Mesodermal cell (in vitro differentiated cells): ENCODE measurements around the gene EGFLAM.

Source experiments
- H3K27ac ChIP-seq: 2 replicates; pipeline ENCODE4 v1.7.0; 2013; ENCODE audit warnings: mild to moderate bottlenecking, low read depth, low read length, moderate library complexity; ENCODE audit not compliant: severe bottlenecking
- H3K36me3 ChIP-seq: 2 replicates; pipeline ENCODE4 v1.7.1; 2013; ENCODE audit warnings: mild to moderate bottlenecking, low read length, moderate library complexity; ENCODE audit not compliant: control insufficient read depth, insufficient read depth
- H3K4me1 ChIP-seq: one replicate; pipeline ENCODE4 v1.7.1; 2013; ENCODE audit warnings: mild to moderate bottlenecking, low read length; ENCODE audit not compliant: insufficient read depth, control insufficient read depth, poor library complexity, severe bottlenecking
- H3K4me3 ChIP-seq: 2 replicates; pipeline ENCODE4 v1.7.0; 2013; ENCODE audit warnings: low read length, control low read depth, mild to moderate bottlenecking; ENCODE audit not compliant: insufficient read depth, poor library complexity, severe bottlenecking; ENCODE audit errors: extremely low read depth
- H3K9me3 ChIP-seq: 2 replicates; pipeline ENCODE4 v1.7.1; 2013; ENCODE audit warnings: mild to moderate bottlenecking, low read length, moderate library complexity; ENCODE audit not compliant: control insufficient read depth
- WGBS, 2 experiments: methylation state at CpG; one replicate each; pipeline ENCODE4 v1.1.5; 2013; ENCODE audit warnings: missing lambda C conversion rate in 2 of 2; ENCODE audit not compliant: insufficient coverage in 2 of 2; 5-methylcytosine and 5-hydroxymethylcytosine counted together

EGFLAM gene

GRCh38 chr5:38426986-38427950, 168.9 kb downstream of the EGFLAM start:
- H3K9me3 ChIP-seq, result no peaks in the 10 kb centered on the region

GRCh38 chr5:38431242-38431853, 173.0 kb downstream of the EGFLAM start:
- Histone ChIP-seq H3K27ac (no peak overlapping the region), H3K4me3 (no peak overlapping the region), H3K36me3 (no peaks in the 10 kb centered on the region), H3K9me3 (no peaks in the 10 kb centered on the region), H3K4me1 (peaks cover 29% of the 10 kb centered on the region)
- no CpG with 5 or more reads among the region's 1 CpG for WGBS, 2 experiments

More at GRCh38 chr5:38426986-38427950, 168.9 kb downstream of the EGFLAM start:
- H3K4me3 ChIP-seq, result no peak overlapping the region
- peaks cover 22% of the 10 kb centered on the region for H3K4me1 ChIP-seq
- no peaks in the 10 kb centered on the region for H3K36me3 ChIP-seq
- WGBS, 2 experiments, result 93 to 95% methylated on average over 7 of the region's 9 CpGs
- no peak overlapping the region for H3K27ac ChIP-seq

GRCh38 chr5:38433160-38433861, 175.0 kb downstream of the EGFLAM start:
- peaks cover 17% of the 10 kb centered on the region for H3K4me1 ChIP-seq
- WGBS, 2 experiments, result 74 to 77% methylated on average over 4 of the region's 6 CpGs
- no peaks in the 10 kb centered on the region for H3K9me3 ChIP-seq
- H3K4me3 ChIP-seq, result no peak overlapping the region
- no peak overlapping the region for H3K27ac ChIP-seq
- H3K36me3 ChIP-seq, result no peaks in the 10 kb centered on the region

GRCh38 chr5:38434966-38435705, 176.8 kb downstream of the EGFLAM start:
- no peak overlapping the region for H3K4me3 ChIP-seq
- H3K4me1 ChIP-seq, result peaks cover 10% of the 10 kb centered on the region
- no peak overlapping the region for H3K27ac ChIP-seq
- no peaks in the 10 kb centered on the region for H3K9me3 ChIP-seq
- H3K36me3 ChIP-seq, result no peaks in the 10 kb centered on the region
- 100% methylated on average over 3 to 4 of the region's 7 CpGs for WGBS, 2 experiments

- H3K4me1 ChIP-seq, result peaks cover 4% of the 10 kb centered on the region
- no peaks in the 10 kb centered on the region for H3K9me3 ChIP-seq
- no peak overlapping the region for H3K27ac ChIP-seq
- H3K4me3 ChIP-seq, result no peak overlapping the region
- no peaks in the 10 kb centered on the region for H3K36me3 ChIP-seq
- 83% methylated on average over 1 of the region's 1 CpG; no CpG with 5 or more reads in 1 of the 2 experiments for WGBS, 2 experiments
Measured at GRCh38 chr5:38438757-38439156, 180.4 kb downstream of the EGFLAM start.

- Histone ChIP-seq H3K9me3 (no peaks in the 10 kb centered on the region), H3K27ac (no peak overlapping the region), H3K36me3 (no peaks in the 10 kb centered on the region), H3K4me1 (no peaks in the 10 kb centered on the region), H3K4me3 (no peak overlapping the region)
- 0 to 6% methylated on average over 3 to 5 of the region's 9 CpGs for WGBS, 2 experiments
Measured at GRCh38 chr5:38441453-38442246, 183.3 kb downstream of the EGFLAM start.

GRCh38 chr5:38442247-38442573, 183.9 kb downstream of the EGFLAM start:
- Histone ChIP-seq H3K27ac (no peak overlapping the region), H3K4me3 (no peak overlapping the region), H3K4me1 (no peaks in the 10 kb centered on the region), H3K9me3 (no peaks in the 10 kb centered on the region), H3K36me3 (no peaks in the 10 kb centered on the region)
- WGBS, 2 experiments, result no CpG with 5 or more reads among the region's 2 CpGs

- Histone ChIP-seq H3K9me3 (no peaks in the 10 kb centered on the region), H3K36me3 (no peaks in the 10 kb centered on the region), H3K4me3 (no peak overlapping the region), H3K27ac (no peak overlapping the region), H3K4me1 (no peaks in the 10 kb centered on the region)
- 90 to 100% methylated on average over 4 to 6 of the region's 7 CpGs for WGBS, 2 experiments
Measured at GRCh38 chr5:38443390-38443789, 185.0 kb downstream of the EGFLAM start.

GRCh38 chr5:38445374-38446028, 187.1 kb downstream of the EGFLAM start:
- no peak overlapping the region for H3K27ac ChIP-seq
- no peak overlapping the region for H3K4me3 ChIP-seq
- H3K9me3 ChIP-seq, result no peaks in the 10 kb centered on the region
- WGBS, 2 experiments, result 93 to 94% methylated on average over 16 to 22 of the region's 24 CpGs
- H3K36me3 ChIP-seq, result no peaks in the 10 kb centered on the region
- no peaks in the 10 kb centered on the region for H3K4me1 ChIP-seq
